Uterus (tissue), 4 donors: ENCODE results near the gene RNF175. TPM values are rescaled to one million over a fixed set of nuclear protein-coding genes. Genes with fewer than 3 reads are reported as not detected.

Source experiments
- DNase-seq, 2 donors: peaks; one replicate each; pipeline ENCODE4 v3.0.0-alpha.2; 2019 to 2020
- H3K27ac ChIP-seq, 2 donors: fragments of 200-600 bp; sonication (generic); 1 replicate in 1 of 2; 2 replicates in 1 of 2; pipeline ENCODE4 v1.5.1; 2016 to 2018
- H3K27me3 ChIP-seq, 2 donors: fragments of 200-600 bp; sonication (generic); one replicate each; pipeline ENCODE4 v1.5.1; 2018 to 2019; ENCODE audit warnings: control low read depth in 1 of 2
- H3K36me3 ChIP-seq, 2 donors: fragments of 200-600 bp; sonication (generic); one replicate each; pipeline ENCODE4 v1.5.1; 2019; ENCODE audit warnings: control low read depth in 1 of 2
- H3K4me1 ChIP-seq, 2 donors: fragments of 200-600 bp; sonication (generic); one replicate each; pipeline ENCODE4 v1.5.1; 2018 to 2019; ENCODE audit warnings: control low read depth in 1 of 2
- H3K4me3 ChIP-seq, 2 donors: fragments of 200-600 bp; sonication (generic); 1 replicate in 1 of 2; 2 replicates in 1 of 2; pipeline ENCODE4 v1.5.1; 2018 to 2019; ENCODE audit warnings: mild to moderate bottlenecking in 1 of 2
- H3K9me3 ChIP-seq, 2 donors: fragments of 200-600 bp; sonication (generic); one replicate each; pipeline ENCODE4 v1.5.1; 2019; ENCODE audit warnings: control low read depth in 1 of 2
- POLR2A ChIP-seq, 2 donors: fragments of 450-650 bp; IDR thresholded peaks; one replicate each; pipeline ENCODE4 v1.6.1; 2016; ENCODE audit warnings: antibody characterized with exemption in 2 of 2, mild to moderate bottlenecking in 1 of 2, moderate library complexity in 1 of 2
- intact Hi-C: fragments of 100-400 bp; cut with DNase I; formaldehyde crosslinking; loops from one replicate; pipeline ENCODE4 v1.15.1; 2023; ENCODE audit warnings: low total_unique reads
- total RNA-seq, 4 donors: library from RNA; depleted of rRNA in 3 of 4; stranded (reverse); fragments of >200 nt in 3 of 4; gene quantifications; one replicate each; pipeline versions ENCODE4 v1.1.0 to v1.2.4, GENCODE V29; 2014 to 2023
- TF ChIP-seq, protein P1 (sequence below), 4 experiments: fragments of 200-600 bp in 2 of 4; fragments of 450-650 bp in 2 of 4; sonication (generic) in 2 of 4; IDR thresholded peaks; one replicate each; pipeline ENCODE4 v1.5.1; 2016 to 2019; ENCODE audit warnings: antibody characterized with exemption in 4 of 4, mild to moderate bottlenecking in 2 of 4, moderate library complexity in 1 of 4
- donor health status: DM: yes; HTN: yes; CAD: no.

RNF175 gene
- total RNA-seq, 4 donors from 2014 or later: 3.9 TPM; not detected in 3

DNA sequence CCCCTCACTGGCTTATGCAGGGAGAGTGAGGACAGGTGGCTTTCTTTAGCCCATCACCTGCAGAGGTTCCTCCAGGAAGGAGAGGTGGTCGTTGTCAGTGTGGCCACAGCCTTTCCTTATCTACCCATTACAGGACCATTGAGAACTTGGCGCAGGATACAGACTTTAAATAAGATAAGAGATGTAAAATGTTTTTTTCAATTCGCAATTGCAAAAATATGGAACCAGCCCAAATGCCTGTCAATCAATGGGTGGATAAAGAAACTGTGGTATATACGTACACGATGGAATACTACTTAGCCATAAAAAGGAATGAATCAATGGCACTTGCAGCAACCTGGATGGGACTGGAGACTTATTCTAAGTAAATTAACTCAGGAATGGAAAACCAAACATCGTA, 6.9 kb upstream of the RNF175 start:
- H3K27ac ChIP-seq: no peak overlapping the region
- intact Hi-C loops: no loop called here
- DNase-seq: no peak
- TF ChIP-seq, protein P1, sequence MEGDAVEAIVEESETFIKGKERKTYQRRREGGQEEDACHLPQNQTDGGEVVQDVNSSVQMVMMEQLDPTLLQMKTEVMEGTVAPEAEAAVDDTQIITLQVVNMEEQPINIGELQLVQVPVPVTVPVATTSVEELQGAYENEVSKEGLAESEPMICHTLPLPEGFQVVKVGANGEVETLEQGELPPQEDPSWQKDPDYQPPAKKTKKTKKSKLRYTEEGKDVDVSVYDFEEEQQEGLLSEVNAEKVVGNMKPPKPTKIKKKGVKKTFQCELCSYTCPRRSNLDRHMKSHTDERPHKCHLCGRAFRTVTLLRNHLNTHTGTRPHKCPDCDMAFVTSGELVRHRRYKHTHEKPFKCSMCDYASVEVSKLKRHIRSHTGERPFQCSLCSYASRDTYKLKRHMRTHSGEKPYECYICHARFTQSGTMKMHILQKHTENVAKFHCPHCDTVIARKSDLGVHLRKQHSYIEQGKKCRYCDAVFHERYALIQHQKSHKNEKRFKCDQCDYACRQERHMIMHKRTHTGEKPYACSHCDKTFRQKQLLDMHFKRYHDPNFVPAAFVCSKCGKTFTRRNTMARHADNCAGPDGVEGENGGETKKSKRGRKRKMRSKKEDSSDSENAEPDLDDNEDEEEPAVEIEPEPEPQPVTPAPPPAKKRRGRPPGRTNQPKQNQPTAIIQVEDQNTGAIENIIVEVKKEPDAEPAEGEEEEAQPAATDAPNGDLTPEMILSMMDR (IDR thresholded peaks at IDR 0.05): no peak
- TF ChIP-seq POLR2A (IDR thresholded peaks at IDR 0.05): no peak
- H3K4me1 ChIP-seq: no peaks in the 10 kb centered on the region
- H3K36me3 ChIP-seq: no peaks in the 10 kb centered on the region
- no peaks in the 10 kb centered on the region for H3K27me3 ChIP-seq
- H3K4me3 ChIP-seq: no peak overlapping the region
- H3K9me3 ChIP-seq: no peaks in the 10 kb centered on the region

DNA sequence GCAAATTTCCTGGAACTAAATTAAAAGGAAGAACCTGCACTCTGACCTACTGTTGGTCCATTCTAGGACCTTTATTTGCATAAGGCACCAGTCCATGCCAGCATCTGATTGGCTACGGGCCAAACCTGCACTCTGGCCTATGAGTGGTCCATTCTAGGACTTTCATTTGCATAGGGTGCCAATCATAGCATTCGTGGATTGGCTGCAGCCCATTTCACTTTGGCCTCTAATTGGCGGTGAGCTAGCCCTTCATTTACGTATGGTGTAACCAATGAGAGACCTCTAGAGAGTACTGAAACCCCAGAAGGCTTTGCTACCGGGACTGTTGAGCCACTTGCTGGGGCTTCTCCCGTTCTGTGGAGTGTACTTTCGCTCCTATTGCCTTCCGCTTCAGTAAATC, 6.1 kb upstream of the RNF175 start:
- TF ChIP-seq, protein P1 (IDR thresholded peaks at IDR 0.05): no peak
- TF ChIP-seq POLR2A (IDR thresholded peaks at IDR 0.05): no peak
- no peak overlapping the region for H3K4me3 ChIP-seq
- intact Hi-C loops: no loop called here

DNA sequence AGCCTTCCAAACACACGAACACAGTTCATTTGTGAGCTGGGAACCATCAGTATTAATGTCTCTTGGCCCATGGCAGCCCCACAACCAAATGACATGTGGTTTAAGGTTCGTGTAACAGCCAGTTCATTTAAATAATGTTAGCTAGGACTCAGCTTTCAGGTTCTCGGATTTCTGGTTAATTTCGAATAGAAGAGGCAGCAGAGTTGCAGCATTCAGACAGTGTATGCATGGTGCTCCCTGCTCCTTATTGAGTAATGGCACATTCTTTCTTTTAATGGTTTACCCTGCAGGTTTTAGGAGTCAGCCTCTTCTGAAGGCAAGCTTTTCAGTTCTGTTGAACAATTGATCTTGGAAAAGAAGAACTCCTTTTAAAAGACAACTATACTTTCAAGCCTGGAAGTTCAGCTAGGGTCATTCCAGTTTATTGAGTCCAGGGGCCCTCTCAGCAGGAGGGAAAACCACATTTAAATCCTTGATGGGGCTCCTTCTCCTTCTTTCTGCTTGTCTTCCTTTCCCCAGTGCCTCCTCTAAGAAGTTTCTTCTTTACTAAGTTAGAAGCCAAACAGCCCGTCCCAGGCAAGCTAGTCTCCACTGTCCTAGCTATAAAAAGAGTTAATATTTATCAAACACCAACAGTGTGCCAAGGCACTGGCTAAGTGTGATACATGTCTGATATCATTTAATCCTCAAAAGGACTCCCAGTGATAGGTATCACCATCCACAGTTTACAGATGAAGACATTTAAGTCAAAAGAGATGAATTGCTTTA, 5.0 kb upstream of the RNF175 start:
- H3K4me3 ChIP-seq: no peak overlapping the region
- H3K36me3 ChIP-seq: no peaks in the 10 kb centered on the region
- H3K27ac ChIP-seq: no peak overlapping the region
- intact Hi-C loops: no loop called here
- no peaks in the 10 kb centered on the region for H3K9me3 ChIP-seq
- TF ChIP-seq POLR2A (IDR thresholded peaks at IDR 0.05): no peak
- TF ChIP-seq, protein P1 (IDR thresholded peaks at IDR 0.05): no peak
- H3K4me1 ChIP-seq: no peaks in the 10 kb centered on the region
- no peaks in the 10 kb centered on the region for H3K27me3 ChIP-seq
- DNase-seq: no peak

More for the DNA sequence above, 6.1 kb upstream of the RNF175 start:
- H3K27me3 ChIP-seq: no peaks in the 10 kb centered on the region
- DNase-seq: no peak
- H3K36me3 ChIP-seq: no peaks in the 10 kb centered on the region
- H3K27ac ChIP-seq: no peak overlapping the region
- no peaks in the 10 kb centered on the region for H3K4me1 ChIP-seq
- H3K9me3 ChIP-seq: no peaks in the 10 kb centered on the region

DNA sequence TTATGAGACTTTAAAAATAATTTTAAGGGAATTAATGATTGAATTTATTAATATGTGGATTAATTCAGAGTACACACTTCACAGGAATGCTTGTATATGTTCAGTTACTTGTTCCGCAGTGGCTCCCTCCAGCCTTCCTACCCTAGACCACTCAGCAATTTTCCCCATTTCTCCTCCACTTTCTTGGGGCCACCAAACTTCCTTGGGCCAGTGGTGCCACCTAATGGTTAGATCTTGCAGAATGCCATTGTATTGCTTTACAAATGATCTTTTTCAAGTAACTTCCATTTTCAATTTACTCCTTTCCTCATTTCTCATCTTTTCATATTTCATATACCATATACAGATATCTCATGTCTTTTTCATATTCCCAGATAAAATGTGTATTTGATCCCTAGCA, 3.6 kb upstream of the RNF175 start:
- Histone ChIP-seq H3K4me3 (no peak overlapping the region), H3K9me3 (no peaks in the 10 kb centered on the region), H3K36me3 (no peaks in the 10 kb centered on the region), H3K4me1 (no peaks in the 10 kb centered on the region), H3K27me3 (no peaks in the 10 kb centered on the region), H3K27ac (no peak overlapping the region)
- DNase-seq: no peak
- TF ChIP-seq POLR2A (IDR thresholded peaks at IDR 0.05): no peak
- TF ChIP-seq, protein P1 (IDR thresholded peaks at IDR 0.05): no peak
- intact Hi-C loops: no loop called here

DNA sequence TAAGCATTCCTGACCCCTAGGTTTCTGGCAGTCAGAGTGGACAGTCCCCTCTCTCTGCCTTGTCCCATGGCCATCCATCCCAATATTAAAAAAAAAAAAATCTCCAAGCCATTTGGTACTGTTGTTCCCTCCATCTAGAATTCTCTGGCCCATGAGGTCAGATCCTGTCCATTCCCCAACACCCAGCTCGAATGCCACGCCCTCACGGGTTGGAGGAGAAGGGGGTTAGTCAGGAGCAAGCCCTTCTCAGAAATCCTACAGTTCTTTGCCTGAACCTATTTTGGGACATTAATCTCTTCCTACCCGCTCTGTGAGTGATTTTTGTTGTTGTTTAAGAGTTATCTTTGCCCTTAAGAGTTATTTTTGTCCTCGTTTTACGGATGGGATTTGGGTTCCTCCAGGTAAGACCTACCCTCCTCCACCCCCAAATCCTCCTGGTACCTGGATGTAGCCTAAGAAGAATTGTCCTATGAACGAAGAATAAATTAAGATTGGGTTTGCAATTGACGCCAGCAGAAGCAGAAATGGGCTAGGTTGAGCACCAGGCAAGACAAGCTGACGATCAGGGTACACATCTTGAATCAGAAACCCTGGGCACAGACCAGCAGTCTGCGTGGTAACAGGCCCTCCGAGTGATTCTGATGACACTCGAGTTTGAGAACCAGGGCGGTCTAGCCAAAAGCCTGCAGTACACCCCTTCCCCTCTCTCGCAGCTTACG, 977 bp downstream of the RNF175 start:
- no peaks in the 10 kb centered on the region for H3K36me3 ChIP-seq
- no peak for TF ChIP-seq POLR2A (IDR thresholded peaks at IDR 0.05)
- TF ChIP-seq, protein P1 (IDR thresholded peaks at IDR 0.05): no peak
- H3K9me3 ChIP-seq: no peaks in the 10 kb centered on the region
- no peak overlapping the region for H3K27ac ChIP-seq
- H3K27me3 ChIP-seq: no peaks in the 10 kb centered on the region
- no peak for DNase-seq
- H3K4me3 ChIP-seq: no peak overlapping the region
- intact Hi-C loops: no loop called here
- no peaks in the 10 kb centered on the region for H3K4me1 ChIP-seq
